HG02943 (cell line): Measurements from ENCODE around the gene TGIF1.
"Not testable (repeated sequence)": the region's sequence is repeated elsewhere in the genome, so short reads cannot be mapped to it uniquely, and the experiment has no call there.

Experiments used
- ATAC-seq: cut with Tn5 transposase; IDR thresholded peaks from one replicate; pipeline ENCODE4 v1.9.1; 2021; ENCODE audit warnings: mild to moderate bottlenecking, low read depth, moderate library complexity; ENCODE audit not compliant: unreplicated experiment

Gene TGIF1

DNA sequence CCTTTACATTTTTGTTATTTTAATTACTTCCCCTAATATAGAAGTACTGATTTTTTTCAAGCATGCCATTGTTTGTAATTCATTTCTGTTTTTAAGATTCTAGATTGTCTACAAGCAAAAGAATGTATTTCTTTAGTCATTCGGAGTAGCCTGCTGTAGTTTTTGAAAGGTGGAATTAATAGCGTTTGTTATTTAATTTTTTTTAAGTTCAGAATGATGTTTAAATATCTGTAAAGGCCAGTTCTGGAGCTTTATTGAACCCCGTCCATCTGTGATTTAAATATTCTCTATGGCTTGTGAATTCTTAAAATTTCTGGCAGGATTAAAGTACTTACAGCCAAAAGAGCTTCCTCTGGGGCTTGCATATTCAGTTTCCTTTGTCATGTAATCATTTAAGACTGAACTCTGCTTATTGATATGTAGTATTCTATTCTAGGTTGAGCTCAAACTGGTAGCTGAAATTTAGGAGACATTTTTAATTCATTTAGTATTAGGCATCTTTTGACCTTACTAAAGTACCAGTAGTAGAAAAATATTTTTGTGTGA lies 5.2 kb downstream of the TGIF1 start:
- no peak for ATAC-seq

- no peak for ATAC-seq
Measured at GRCh38 chr18:3455907-3456685, 6.1 kb downstream of the TGIF1 start.

GRCh38 chr18:3456686-3457069 lies 6.7 kb downstream of the TGIF1 start:
- ATAC-seq: no peak

- ATAC-seq: no peak
Measured at GRCh38 chr18:3457261-3457724, 7.3 kb downstream of the TGIF1 start.

DNA sequence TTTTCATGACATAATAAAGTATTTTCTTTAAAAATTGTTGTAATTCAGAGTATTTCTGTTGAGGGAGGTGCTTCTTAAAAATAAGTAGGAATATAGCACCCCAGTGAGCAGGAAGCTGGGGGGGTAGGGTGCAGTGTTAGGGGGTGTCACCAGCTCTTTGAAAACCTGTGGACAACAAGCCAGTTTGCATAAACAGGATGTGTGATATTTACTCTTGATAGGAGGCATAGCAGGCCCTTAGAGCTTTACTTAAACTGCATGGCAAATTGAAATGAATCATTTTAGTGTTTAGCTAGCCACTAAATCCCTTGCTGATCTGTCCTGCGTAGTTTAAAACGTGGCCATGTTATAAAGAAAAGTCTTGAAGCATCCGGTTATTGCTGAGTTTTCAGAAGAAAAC lies 8.4 kb downstream of the TGIF1 start:
- no peak for ATAC-seq

DNA sequence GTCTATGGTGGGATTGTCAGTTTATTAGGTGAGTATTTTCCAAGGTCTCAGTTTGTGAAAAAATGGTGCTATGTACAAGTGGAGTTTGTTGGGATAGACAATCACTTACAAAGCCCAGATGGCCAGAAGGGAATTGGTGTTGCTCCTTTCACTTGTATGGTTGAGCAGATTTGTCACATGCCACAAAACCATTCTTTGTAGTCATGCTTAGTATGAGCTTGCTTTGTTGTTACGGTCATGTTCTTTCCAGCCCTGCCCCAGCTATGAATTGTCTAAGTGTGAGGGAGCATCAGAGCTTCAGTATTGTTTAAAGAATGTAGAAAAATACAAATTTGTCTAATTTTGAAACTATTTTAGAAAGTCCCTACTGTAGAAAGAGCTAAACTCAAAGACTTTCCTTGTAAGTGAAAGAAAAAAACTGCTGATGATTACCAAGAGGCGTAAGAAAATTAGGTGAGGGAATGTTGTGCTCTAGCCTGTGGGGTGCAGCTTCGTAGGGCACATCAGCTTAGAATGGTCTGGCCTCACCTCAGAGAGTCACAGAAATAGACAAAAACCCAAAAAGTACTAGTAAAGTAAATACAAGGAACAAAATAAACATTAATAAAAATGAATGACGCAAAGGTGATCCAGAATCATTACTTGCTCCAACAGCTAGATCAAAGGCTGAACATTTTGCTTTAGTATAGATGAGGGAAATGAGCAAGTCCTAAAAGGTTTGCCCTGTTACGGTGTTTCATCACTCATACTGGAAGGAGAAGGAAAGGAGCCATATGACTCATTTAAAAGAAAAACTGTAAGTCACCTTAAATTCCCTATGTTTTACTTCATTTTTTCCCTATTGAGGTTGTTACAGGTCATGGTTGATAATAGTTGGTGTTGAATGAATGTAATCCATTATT lies 9.2 kb downstream of the TGIF1 start:
- no peak for ATAC-seq

GRCh38 chr18:3460823-3461398 lies 10.9 kb downstream of the TGIF1 start:
- ATAC-seq: no peak

- no peak for ATAC-seq
Measured at GRCh38 chr18:3461704-3462103, 11.7 kb downstream of the TGIF1 start.

DNA sequence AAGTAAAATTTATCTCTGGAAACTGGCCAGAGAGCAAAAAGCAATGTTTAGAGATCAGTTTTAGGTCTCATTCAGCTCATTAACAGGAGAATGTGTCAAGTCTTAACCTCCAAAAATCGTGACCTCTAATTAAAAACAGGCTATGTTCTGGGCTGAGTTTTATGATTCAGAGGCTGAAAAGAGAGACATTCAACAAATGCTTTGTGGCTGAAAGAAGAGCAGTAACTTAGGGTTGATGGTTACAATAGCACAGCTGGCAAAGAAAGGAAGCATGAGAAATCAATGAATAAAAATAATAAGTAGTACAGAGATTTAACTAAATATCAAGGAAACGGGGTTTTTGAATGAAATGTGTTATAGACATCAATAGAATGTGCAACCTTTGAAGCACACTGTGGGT lies 13.1 kb downstream of the TGIF1 start:
- ATAC-seq: no peak

GRCh38 chr18:3466045-3466444 lies 16.1 kb downstream of the TGIF1 start:
- ATAC-seq: no peak

- ATAC-seq: no peak
Measured at GRCh38 chr18:3466872-3467271, 16.9 kb downstream of the TGIF1 start.

GRCh38 chr18:3468066-3468705 lies 18.2 kb downstream of the TGIF1 start:
- no peak for ATAC-seq

DNA sequence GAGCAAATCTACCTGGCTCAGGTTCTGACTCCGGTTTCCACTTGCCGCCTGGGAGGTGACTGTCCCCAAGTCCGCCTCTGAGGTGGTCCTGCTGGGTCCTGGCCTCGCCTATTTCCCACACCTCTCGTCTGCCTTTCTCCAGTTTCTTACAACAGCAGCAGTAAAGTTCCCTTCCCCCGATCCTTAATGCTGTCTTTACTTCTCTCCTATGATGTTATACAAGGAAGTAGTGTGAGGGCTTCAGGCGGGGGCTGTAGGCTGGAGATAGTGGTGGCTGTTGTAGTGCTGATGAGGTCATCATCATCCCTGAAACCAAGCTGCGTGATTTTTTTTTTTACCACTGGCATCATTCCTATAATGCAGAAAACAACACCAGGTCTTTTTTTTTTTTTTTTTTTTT lies 18.9 kb downstream of the TGIF1 start:
- no peak for ATAC-seq

DNA sequence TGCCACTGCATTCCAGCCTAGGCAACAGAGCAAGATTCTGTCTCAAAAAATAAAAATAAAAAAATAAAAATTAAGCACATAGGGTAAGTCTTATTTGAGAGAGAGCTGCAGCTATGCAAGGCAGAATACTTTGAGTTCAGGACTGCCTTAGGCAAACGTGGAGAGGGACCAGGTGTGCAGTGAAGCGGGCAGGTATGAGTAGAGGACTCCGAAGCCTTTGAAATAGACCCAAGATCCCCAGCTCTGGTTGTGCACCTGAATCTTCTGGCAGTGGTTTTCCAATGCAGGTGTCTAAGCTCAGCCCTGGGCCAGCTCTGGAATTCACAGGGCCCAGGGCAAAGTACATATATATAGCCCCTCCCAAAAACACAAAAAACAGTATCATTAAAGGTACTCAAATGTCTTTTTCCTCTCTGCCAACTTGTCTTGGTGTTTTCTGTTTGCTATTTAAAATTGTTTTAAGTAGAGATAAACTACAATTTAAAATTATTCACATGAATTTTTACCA lies 21.2 kb downstream of the TGIF1 start:
- ATAC-seq: no peak

DNA sequence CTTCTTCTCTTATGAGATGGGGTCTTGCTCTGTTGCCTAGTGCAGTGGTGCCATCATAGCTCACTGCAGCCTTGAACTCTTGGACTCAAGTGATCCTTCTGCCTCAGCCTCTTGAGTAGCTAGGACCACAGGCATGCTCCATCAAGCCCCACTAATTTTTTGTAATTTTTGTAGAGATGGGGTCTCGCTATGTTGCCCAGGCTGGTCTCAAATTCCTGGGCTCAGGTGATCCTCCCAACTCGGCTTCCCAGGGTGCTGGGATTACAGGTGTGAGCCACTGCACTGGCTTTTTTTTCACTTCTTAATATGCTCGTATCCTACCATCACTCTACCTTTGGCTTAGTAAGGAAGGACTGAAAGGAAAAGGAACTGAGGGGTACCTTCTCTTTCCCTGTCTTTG lies 22.1 kb downstream of the TGIF1 start:
- ATAC-seq: not testable (repeated sequence)

- peak; percentile 90 for ATAC-seq
Measured at GRCh38 chr18:3472681-3473544, 22.9 kb downstream of the TGIF1 start.

GRCh38 chr18:3478262-3478978 lies 28.4 kb downstream of the TGIF1 start:
- ATAC-seq: no peak

DNA sequence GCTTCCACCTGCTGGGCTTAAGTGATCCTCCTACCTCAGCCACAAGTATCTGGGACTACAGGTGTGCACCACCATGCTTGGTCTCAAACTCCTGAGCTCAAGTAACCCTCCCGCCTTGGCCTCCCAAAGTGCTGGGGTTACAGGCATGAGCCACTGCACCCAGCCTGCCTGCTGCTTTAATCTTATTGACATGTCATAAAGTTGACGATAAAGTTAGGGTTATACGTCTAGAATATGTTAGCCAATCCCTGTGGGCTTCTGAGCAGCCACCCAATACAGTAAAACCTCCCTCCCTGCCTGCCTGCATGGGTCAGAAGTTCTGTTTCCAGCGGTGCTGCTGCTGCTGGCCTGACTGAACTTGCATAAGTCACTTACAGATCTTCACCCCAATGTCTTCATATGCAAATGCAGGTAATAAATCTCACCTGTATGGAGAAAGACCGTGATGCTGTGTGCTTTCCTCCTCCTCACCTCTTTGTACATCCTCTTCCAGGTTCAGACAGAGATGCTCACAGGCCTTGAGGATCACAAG lies 30.1 kb downstream of the TGIF1 start:
- no peak for ATAC-seq
